Astrocyte (in vitro differentiated cells and primary cell): ENCODE data around the gene RNF207. TPM values are rescaled to one million over a fixed set of nuclear protein-coding genes. Genes with fewer than 3 reads are reported as not detected.

Source experiments
- DNase-seq: peaks from one replicate; pipeline ENCODE4 v3.0.0-alpha.2; 2010; ENCODE audit warnings: low read depth
- FAIRE-seq: peaks from 2 replicates; lab custom pipeline; 2011; peaks lifted over from hg19 to GRCh38; lab: Jason Lieb, UNC
- H2AFZ ChIP-seq: 2 replicates; pipeline ENCODE4 v1.6.0; 2012; ENCODE audit warnings: low read depth, low read length, inconsistent platforms
- H3K27ac ChIP-seq: 2 replicates; pipeline ENCODE4 v1.5.1; 2011; ENCODE audit warnings: low read depth, low read length, inconsistent platforms
- H3K27me3 ChIP-seq: 2 replicates; pipeline ENCODE4 v1.6.0; 2011; ENCODE audit warnings: low read length, inconsistent platforms; ENCODE audit not compliant: insufficient read depth
- H3K36me3 ChIP-seq: 2 replicates; pipeline ENCODE4 v1.5.1; 2011; ENCODE audit warnings: low read length, inconsistent platforms; ENCODE audit not compliant: insufficient read depth
- H3K4me1 ChIP-seq: 2 replicates; pipeline ENCODE4 v1.5.1; 2011; ENCODE audit warnings: low read length, inconsistent platforms; ENCODE audit not compliant: insufficient read depth
- H3K4me2 ChIP-seq: 2 replicates; pipeline ENCODE4 v1.6.0; 2012; ENCODE audit warnings: low read length, inconsistent platforms
- H3K4me3 ChIP-seq: 2 replicates; pipeline ENCODE4 v1.5.1; 2011; ENCODE audit warnings: low read depth, mild to moderate bottlenecking, low read length, inconsistent platforms; ENCODE audit not compliant: insufficient read depth
- H3K79me2 ChIP-seq: 2 replicates; pipeline ENCODE4 v1.6.0; 2012; ENCODE audit warnings: mild to moderate bottlenecking, low read length, inconsistent platforms; ENCODE audit not compliant: insufficient read depth
- H3K9ac ChIP-seq: 2 replicates; pipeline ENCODE4 v1.6.0; 2012; ENCODE audit warnings: mild to moderate bottlenecking, low read length, inconsistent platforms
- H3K9me3 ChIP-seq: 2 replicates; pipeline ENCODE4 v1.5.1; 2012; ENCODE audit warnings: low read depth, mild to moderate bottlenecking, low read length, inconsistent platforms; ENCODE audit not compliant: insufficient read depth
- H4K20me1 ChIP-seq: 2 replicates; pipeline ENCODE4 v1.6.0; 2012; ENCODE audit warnings: low read length, inconsistent platforms; ENCODE audit not compliant: insufficient read depth
- H3K27ac Mint-ChIP-seq: one replicate; pipeline ENCODE4 v1.8.0; 2021; ENCODE audit warnings: mild to moderate bottlenecking, mixed read lengths; ENCODE audit not compliant: unreplicated experiment
- H3K27me3 Mint-ChIP-seq: one replicate; pipeline ENCODE4 v1.8.0; 2021; ENCODE audit warnings: low read depth, mixed read lengths; ENCODE audit not compliant: unreplicated experiment
- H3K36me3 Mint-ChIP-seq: one replicate; pipeline ENCODE4 v1.8.0; 2021; ENCODE audit warnings: low read depth, mixed read lengths; ENCODE audit not compliant: unreplicated experiment
- H3K4me1 Mint-ChIP-seq: one replicate; pipeline ENCODE4 v1.8.0; 2021; ENCODE audit warnings: low read depth, mixed read lengths; ENCODE audit not compliant: unreplicated experiment
- H3K4me3 Mint-ChIP-seq: one replicate; pipeline ENCODE4 v1.8.0; 2021; ENCODE audit warnings: mild to moderate bottlenecking, moderate library complexity, mixed read lengths; ENCODE audit not compliant: unreplicated experiment
- H3K9me3 Mint-ChIP-seq: one replicate; pipeline ENCODE4 v1.8.0; 2021; ENCODE audit warnings: mild to moderate bottlenecking, mixed read lengths; ENCODE audit not compliant: unreplicated experiment
- CTCF ChIP-seq: IDR thresholded peaks from 2 replicates; pipeline ENCODE4 v1.5.1; 2011; ENCODE audit warnings: low read depth, mild to moderate bottlenecking, inconsistent platforms, low read length, moderate library complexity; ENCODE audit not compliant: insufficient read depth
- EZH2 ChIP-seq: IDR thresholded peaks from 2 replicates; pipeline ENCODE4 v1.6.1; 2012; ENCODE audit warnings: mild to moderate bottlenecking, low read length, inconsistent platforms; ENCODE audit not compliant: insufficient read depth
- total RNA-seq: library from RNA; stranded (reverse); gene quantifications from 2 replicates; pipeline ENCODE4 v1.2.1, GENCODE V29; 2021

RNF207 gene
- total RNA-seq, 1 donor from 2014 or later = 4.7 TPM

GRCh38 chr1:6199298-6200187 is 6.4 kb upstream of the RNF207 start, which contains the start of gene RPL22:
TSS of gene RPL22 (minus strand) at chr1:6199595. CDS start at chr1:6199573, 22 bp downstream.
- Histone ChIP-seq H3K79me2 (peaks cover 51% of the 10 kb centered on the region), H3K4me2 (peak within 1 kb of the TSS; percentile 94), H3K36me3 (peaks cover 12% of the 10 kb centered on the region), H3K4me1 (peaks cover 13% of the 10 kb centered on the region), H3K9me3 (no peaks in the 10 kb centered on the region), H2AFZ (peak within 1 kb of the TSS; percentile 82), H3K9ac (peak within 1 kb of the TSS; percentile 97), H3K4me3 (peak within 1 kb of the TSS; percentile 98), H4K20me1 (peaks cover 34% of the 10 kb centered on the region), H3K27ac (peak within 1 kb of the TSS; percentile 85), H3K27me3 (no peaks in the 10 kb centered on the region)
- no peaks in the 10 kb centered on the region for H3K27me3 Mint-ChIP-seq
- peak within 1 kb of the TSS; percentile 89 for H3K27ac Mint-ChIP-seq
- DNase-seq (peak; percentile 99), FAIRE-seq (peak; percentile 37)
- H3K4me1 Mint-ChIP-seq = peaks cover 19% of the 10 kb centered on the region
- H3K4me3 Mint-ChIP-seq = peak within 1 kb of the TSS; percentile 96
- TF ChIP-seq CTCF (no peak), EZH2 (no peak)
- no peaks in the 10 kb centered on the region for H3K9me3 Mint-ChIP-seq
- peaks cover 4% of the 10 kb centered on the region for H3K36me3 Mint-ChIP-seq

DNA sequence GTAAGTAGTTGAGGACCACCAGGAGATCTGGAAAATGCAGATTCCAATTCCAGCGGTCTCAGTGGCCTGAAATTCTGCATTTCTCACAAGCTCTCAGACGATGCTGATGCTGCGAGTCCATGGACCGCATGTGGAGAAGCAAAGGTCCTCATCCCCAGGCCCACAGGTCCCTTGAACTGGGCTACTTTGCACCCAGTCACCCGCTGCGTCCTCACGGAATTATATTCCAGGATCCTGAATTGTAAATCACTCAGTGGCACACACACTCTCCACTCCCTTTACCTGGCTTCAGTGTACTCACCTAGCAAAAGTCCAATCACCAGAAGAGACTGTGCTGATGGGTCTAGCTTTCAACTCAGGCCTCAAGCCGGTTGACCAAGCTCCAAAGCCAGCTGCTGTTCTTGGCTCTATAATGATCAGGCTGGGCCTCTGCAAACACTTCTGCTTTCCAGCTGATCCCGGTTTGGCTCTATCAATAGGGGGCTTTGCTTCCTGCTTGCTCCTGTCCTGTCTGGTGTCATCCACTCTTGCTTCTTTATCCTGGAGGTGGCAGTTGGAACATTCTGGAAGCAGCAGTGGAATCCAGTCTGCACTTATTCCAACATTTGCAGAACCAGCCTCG is 5.6 kb upstream of the RNF207 start:
- Histone ChIP-seq H3K27me3 (no peaks in the 10 kb centered on the region), H3K9me3 (no peaks in the 10 kb centered on the region), H3K27ac (peak overlapping the region; percentile 85), H3K4me3 (peak overlapping the region; percentile 98), H3K4me1 (peaks cover 13% of the 10 kb centered on the region), H3K4me2 (peak overlapping the region; percentile 94), H4K20me1 (peaks cover 32% of the 10 kb centered on the region), H3K79me2 (peaks cover 45% of the 10 kb centered on the region), H3K9ac (peak overlapping the region; percentile 97), H2AFZ (peak overlapping the region; percentile 82), H3K36me3 (peaks cover 11% of the 10 kb centered on the region)
- TF ChIP-seq CTCF = no peak
- Mint-ChIP-seq H3K27me3 (no peaks in the 10 kb centered on the region), H3K27ac (peak overlapping the region; percentile 89), H3K4me1 (peaks cover 17% of the 10 kb centered on the region), H3K36me3 (peaks cover 4% of the 10 kb centered on the region), H3K4me3 (peak overlapping the region; percentile 96), H3K9me3 (no peaks in the 10 kb centered on the region)
- FAIRE-seq (no peak), DNase-seq (no peak)
